ENCODE results near the gene CNTNAP5. TPM values are rescaled to one million over a fixed set of nuclear protein-coding genes. Genes with fewer than 3 reads are reported as not detected.

Gene CNTNAP5
- total RNA-seq, 1 experiment from 2014 or later, result 0.48 TPM

DNA sequence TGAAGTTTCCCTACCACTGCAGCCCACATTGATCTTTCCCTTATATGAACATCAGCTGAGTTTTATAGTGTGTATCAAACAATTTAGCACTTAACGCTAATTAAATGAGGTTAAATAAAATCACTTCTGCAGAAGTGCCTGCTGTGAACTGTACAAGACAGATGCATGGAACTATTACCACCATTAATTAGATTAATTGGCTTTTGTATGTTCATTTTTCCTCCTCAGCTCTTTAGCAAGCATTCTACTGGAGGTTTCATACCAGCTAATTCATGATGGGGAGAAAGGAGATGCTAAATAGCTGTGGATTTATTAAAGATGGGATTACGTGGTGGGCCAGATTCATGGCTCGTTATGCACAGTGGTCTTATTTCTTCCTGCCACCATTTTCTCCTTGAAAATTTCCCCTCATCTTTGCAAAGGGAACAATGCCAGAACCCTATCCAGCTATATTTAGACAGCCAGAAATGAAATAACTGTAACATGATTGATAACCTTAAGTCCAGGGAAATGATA is 96.7 kb downstream of the CNTNAP5 start:
- no peaks in the 10 kb centered on the region for H3K9me3 ChIP-seq (ENCODE audit: control insufficient read depth, low read depth, low read length)
- H4K8ac ChIP-seq (replicated peaks; ENCODE audit: insufficient read length, low read depth, low read length), result no peak overlapping the region
- H3T11ph ChIP-seq (ENCODE audit: low read length), result no peak overlapping the region
- DNase-seq, result no peak
- H3K18ac ChIP-seq (ENCODE audit: insufficient read length, low read depth, low read length), result no peak overlapping the region
- no peak overlapping the region for H3K4ac ChIP-seq (ENCODE audit: low read depth, low read length)
- no peak overlapping the region for H4K5ac ChIP-seq (ENCODE audit: insufficient read length, low read depth, low read length)
- H3K27me3 Mint-ChIP-seq (ENCODE audit: low read depth), result peaks cover 7% of the 10 kb centered on the region; the same call in 1 of the 2 replicates
- H3K4me2 ChIP-seq (ENCODE audit: insufficient read depth, insufficient read length, low read length), result no peak overlapping the region
- TF ChIP-seq CTCF (conservative IDR thresholded peaks at IDR 0.05), result no peak
- H2BK15ac ChIP-seq (ENCODE audit: low read depth, low read length), result no peak overlapping the region
- no peak overlapping the region for H3K9ac ChIP-seq (ENCODE audit: extremely low read depth, insufficient read length, low read length)
- H3K23ac ChIP-seq (ENCODE audit: insufficient read length, low read depth, low read length), result no peak overlapping the region
- H3K9me3 Mint-ChIP-seq, result peaks cover 26% of the 10 kb centered on the region in 2 experiments
- H3K4me3 Mint-ChIP-seq, result no peak overlapping the region
- no peaks in the 10 kb centered on the region for H3K79me2 ChIP-seq (ENCODE audit: insufficient read depth, low read length)
- no peak overlapping the region for H2BK20ac ChIP-seq (ENCODE audit: low read depth, low read length, poor library complexity, severe bottlenecking)
- H3K27ac ChIP-seq (ENCODE audit: insufficient read length, low read depth, low read length), result no peak overlapping the region
- no peak overlapping the region for H2BK5ac ChIP-seq (ENCODE audit: insufficient read length, low read length)
- no peak overlapping the region for H3K27ac Mint-ChIP-seq
- H2AK5ac ChIP-seq (ENCODE audit: insufficient read length, low read length), result no peak overlapping the region
- no peak overlapping the region for H3K14ac ChIP-seq (ENCODE audit: insufficient read depth, low read length)
- H3K79me1 ChIP-seq (ENCODE audit: insufficient read depth, low read depth, low read length, poor library complexity, severe bottlenecking), result no peaks in the 10 kb centered on the region
- no peak overlapping the region for H2BK120ac ChIP-seq (ENCODE audit: low read depth, low read length, poor library complexity, severe bottlenecking)
- no peak overlapping the region for H2BK12ac ChIP-seq (ENCODE audit: insufficient read length, low read depth, low read length)
- no peak overlapping the region for H2AFZ ChIP-seq (ENCODE audit: low read length)
- no peaks in the 10 kb centered on the region for H3K27me3 ChIP-seq (ENCODE audit: insufficient read depth, low read length)
- WGBS (ENCODE audit: extremely low coverage, insufficient read length, low lambda C conversion rate), result no CpG with 5 or more reads among the region's 3 CpGs
- H3K4me1 Mint-ChIP-seq, result no peaks in the 10 kb centered on the region
- H3K36me3 Mint-ChIP-seq (ENCODE audit: insufficient read depth in 1 of 3, low read depth in 3 of 3), result peaks cover 8 to 31% (median 10%) of the 10 kb centered on the region in 3 experiments; a peak in 6 of 7 replicates
- H3K23me2 ChIP-seq (ENCODE audit: insufficient read length, low read depth, low read length, poor library complexity, severe bottlenecking), result no peaks in the 10 kb centered on the region
- H4K20me1 ChIP-seq (ENCODE audit: control insufficient read depth, insufficient read depth, insufficient read length), result no peaks in the 10 kb centered on the region
- H3K56ac ChIP-seq (ENCODE audit: insufficient read length, low read depth, low read length), result no peak overlapping the region
- no peaks in the 10 kb centered on the region for H3K4me1 ChIP-seq (ENCODE audit: insufficient read depth, low read length)
- no peak overlapping the region for H4K91ac ChIP-seq (ENCODE audit: insufficient read length, low read depth, low read length)
